A549 treated with DMSO at 1 μM for 4 hours (cell line): ENCODE results near the gene ANXA4. TPM values are rescaled to one million over a fixed set of nuclear protein-coding genes. Genes with fewer than 3 reads are reported as not detected.

Experiments
- total RNA-seq: library from RNA; stranded (reverse); fragments of 200-300 nt; extraction: Qiagen RNA extraction; gene quantifications from 5 replicates; pipeline ENCODE4 v1.2.3, GENCODE V29; 2022; ENCODE audit warnings: low read depth

ANXA4 gene
- total RNA-seq: 328 to 401 TPM (median 352 TPM) in 5 replicates

DNA sequence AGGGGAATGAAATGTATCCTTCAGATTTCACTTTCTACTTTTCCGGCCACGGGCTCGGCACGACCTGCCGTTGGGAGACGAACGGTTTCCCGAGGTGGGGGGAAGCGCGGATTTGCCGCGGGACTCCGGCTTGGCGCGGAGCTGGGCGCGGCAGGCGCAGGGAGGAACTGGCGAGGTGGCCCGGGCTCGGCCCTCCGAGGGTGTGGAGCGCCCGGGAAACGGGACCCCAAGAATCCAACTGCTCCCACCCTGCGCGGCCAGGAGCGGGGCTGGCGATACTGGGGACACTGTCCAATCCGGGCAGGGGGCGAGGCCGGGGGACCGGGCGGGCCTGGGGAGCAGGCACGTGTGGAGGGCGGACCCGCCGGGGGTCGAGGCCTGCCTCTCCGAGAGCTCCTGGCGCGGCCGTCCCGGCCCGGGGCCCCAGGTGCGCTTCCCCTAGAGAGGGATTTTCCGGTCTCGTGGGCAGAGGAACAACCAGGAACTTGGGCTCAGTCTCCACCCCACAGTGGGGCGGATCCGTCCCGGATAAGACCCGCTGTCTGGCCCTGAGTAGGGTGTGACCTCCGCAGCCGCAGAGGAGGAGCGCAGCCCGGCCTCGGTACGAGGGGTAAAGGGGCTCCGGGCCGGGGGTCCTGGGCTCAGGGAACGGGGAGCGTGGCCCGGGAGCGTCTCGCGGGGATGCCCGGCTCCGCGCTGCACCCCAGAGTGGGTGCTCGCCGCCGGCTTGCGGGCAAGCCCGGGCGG lies at the start of gene ANXA4:
ANXA4 (plus strand) TSS at position 560 of the 747 bp plus-strand sequence. CDS start 39,432 bp downstream, outside the sequence.

GRCh38 chr2:69829256-69830044 lies 87.5 kb downstream of the ANXA4 start, which contains the start of gene GMCL1:
TSS of gene GMCL1 (plus strand) at chr2:69829660. CDS start at chr2:69829893, 233 bp downstream.

Other genes starting within 250 kb of the ANXA4 start
- gene AAK1, start 98.4 kb upstream of the ANXA4 start, total RNA-seq: 16.0 to 22.9 TPM (median 21.4 TPM) in 5 replicates
- 7.2 to 12.9 TPM (median 11.7 TPM) in 5 replicates for gene GMCL1, start 87.5 kb downstream of the ANXA4 start, total RNA-seq
- gene SNRNP27, start 151.8 kb downstream of the ANXA4 start, total RNA-seq: 47.3 to 70.6 TPM (median 57.9 TPM) in 5 replicates
- 2.3 to 3.6 TPM (median 2.7 TPM) in 5 replicates for gene MXD1, start 173.0 kb downstream of the ANXA4 start, total RNA-seq
- 0.17 to 0.38 TPM (median 0.24 TPM) in 5 replicates for gene ASPRV1, start 219.5 kb downstream of the ANXA4 start, total RNA-seq